Endothelial cell of hepatic sinusoid (primary cell): ENCODE measurements around the gene ARID1B.

Experiments used
- in situ Hi-C: cut with HindIII; loops from 2 replicates; pipeline ENCODE4 v1.10.0; 2017; ENCODE audit warnings: low sequenced_read_pairs

The ARID1B gene

DNA sequence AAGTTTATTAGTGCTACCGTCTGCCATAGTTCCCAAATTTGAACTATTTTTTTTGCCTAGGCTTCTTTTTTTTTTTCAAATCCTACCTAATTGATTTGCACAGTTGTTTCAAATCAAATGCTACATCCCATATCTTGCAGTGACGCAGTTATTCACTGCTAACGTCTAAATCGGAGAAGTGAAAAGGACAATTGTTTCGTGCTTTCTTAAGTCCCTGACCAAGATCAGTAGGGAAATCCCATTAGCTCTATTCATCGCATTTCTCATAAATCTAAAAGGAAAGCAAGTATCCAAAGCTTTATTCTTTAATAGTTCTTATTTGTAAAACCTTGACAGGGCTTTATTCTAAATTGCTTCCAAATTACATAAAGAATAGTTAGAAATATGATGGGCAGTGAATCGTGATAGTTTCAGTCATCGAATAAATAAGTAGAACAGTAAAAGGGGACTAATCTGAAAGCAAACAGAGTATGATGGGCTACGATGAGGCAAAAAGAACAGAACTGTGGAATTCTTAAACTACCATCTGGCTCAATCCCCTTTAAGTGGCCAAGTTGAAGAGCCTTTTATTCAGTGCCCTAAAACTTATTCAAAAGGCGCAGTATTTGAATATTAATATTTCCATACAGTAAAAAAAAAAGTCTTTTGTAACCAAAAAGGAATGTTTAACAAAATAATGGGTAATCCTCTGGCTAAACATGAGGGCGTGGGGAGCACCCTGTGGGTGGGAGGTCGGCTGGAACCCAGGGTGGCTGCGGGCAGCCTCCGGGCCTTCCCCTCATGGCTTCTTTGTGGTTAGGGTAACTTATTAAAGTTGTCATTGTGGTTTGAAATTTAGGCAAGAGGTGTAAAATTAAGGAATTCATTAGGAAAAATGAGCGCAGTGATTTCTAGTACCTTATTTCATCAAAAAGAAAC, 3.0 kb upstream of the ARID1B start:
- in situ Hi-C loops: no loop called here

DNA sequence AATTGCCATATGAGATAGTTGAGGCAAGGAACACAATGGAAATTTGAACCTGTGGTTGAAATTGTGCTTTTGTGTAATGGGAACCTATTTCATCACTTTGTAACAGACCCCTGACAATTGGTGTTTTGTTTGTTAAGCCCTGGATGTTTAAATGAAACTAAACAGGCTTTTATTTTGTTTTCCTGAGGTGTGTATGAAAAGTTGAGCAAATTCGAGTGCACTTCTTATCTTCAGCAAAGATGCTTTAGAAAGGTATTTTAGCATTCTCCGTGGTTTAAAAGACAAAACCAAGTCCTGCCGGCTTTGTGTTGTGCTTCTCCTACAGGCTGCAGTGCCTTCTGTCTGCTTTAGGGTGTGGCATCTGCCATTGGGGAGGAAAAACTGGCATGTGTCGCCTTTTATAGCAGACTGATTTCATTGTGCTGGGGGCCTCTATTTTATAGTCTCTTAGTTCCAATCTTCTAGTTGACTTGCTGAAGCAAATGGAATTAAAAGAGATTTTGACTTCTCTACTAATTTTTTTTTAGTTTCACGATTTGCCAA, 2.2 kb upstream of the ARID1B start:
- in situ Hi-C loops: no loop called here

DNA sequence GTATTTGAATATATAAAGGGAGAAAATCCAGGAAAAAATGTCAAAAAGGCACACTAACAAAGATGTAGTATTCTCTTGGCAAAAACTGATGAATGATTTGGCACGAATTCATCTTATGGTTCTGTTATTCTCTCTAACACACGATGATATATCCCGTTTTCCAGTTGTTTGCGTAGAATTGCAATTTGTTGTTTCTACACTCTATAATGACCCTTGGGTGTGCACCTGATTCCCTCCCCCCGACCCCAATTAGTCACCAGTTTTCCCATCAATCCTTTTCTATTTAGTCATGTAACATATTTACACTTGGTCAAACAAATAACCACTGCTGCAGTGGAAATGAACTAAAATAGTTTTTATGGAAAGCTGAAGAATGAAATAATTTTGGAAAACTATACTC, 1.5 kb upstream of the ARID1B start:
- in situ Hi-C loops: no loop called here

DNA sequence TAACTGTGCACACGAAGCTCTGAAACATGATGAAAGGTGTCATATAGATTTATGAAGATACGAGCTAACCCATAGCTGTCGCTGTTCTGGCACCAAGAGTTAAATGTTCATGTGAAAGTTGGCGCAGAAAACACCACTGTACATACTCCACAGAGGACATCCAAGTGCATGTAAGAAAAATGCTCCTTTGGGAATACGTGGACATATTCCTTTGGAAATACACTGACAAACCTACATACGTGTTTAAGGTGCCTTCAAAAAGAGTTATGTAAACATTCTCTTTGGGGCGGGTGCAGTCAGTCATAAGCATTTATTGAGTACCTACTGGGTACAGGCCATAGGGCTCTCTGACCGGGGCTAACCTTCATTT, 723 bp upstream of the ARID1B start:
- in situ Hi-C loops: no loop called here

DNA sequence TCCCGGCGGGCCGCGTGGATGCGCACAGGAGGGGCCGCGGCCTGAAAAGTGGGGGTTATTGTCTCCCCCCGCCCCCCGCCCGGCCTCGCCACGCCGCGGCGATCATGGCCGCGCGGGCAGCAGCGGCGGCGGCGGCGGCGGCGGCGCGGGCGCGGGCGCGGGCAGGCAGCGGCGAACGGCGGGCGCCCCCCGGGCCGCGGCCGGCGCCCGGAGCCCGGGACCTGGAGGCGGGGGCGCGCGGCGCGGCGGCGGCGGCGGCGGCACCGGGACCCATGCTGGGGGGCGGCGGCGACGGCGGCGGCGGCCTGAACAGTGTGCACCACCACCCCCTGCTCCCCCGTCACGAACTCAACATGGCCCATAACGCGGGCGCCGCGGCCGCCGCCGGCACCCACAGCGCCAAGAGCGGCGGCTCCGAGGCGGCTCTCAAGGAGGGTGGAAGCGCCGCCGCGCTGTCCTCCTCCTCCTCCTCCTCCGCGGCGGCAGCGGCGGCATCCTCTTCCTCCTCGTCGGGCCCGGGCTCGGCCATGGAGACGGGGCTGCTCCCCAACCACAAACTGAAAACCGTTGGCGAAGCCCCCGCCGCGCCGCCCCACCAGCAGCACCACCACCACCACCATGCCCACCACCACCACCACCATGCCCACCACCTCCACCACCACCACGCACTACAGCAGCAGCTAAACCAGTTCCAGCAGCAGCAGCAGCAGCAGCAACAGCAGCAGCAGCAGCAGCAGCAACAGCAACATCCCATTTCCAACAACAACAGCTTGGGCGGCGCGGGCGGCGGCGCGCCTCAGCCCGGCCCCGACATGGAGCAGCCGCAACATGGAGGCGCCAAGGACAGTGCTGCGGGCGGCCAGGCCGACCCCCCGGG, 637 bp downstream of the ARID1B start:
- in situ Hi-C loops: no loop called here

DNA sequence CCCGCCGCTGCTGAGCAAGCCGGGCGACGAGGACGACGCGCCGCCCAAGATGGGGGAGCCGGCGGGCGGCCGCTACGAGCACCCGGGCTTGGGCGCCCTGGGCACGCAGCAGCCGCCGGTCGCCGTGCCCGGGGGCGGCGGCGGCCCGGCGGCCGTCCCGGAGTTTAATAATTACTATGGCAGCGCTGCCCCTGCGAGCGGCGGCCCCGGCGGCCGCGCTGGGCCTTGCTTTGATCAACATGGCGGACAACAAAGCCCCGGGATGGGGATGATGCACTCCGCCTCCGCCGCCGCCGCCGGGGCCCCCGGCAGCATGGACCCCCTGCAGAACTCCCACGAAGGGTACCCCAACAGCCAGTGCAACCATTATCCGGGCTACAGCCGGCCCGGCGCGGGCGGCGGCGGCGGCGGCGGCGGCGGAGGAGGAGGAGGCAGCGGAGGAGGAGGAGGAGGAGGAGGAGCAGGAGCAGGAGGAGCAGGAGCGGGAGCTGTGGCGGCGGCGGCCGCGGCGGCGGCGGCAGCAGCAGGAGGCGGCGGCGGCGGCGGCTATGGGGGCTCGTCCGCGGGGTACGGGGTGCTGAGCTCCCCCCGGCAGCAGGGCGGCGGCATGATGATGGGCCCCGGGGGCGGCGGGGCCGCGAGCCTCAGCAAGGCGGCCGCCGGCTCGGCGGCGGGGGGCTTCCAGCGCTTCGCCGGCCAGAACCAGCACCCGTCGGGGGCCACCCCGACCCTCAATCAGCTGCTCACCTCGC, 1.5 kb downstream of the ARID1B start:
- in situ Hi-C loops: no loop called here

DNA sequence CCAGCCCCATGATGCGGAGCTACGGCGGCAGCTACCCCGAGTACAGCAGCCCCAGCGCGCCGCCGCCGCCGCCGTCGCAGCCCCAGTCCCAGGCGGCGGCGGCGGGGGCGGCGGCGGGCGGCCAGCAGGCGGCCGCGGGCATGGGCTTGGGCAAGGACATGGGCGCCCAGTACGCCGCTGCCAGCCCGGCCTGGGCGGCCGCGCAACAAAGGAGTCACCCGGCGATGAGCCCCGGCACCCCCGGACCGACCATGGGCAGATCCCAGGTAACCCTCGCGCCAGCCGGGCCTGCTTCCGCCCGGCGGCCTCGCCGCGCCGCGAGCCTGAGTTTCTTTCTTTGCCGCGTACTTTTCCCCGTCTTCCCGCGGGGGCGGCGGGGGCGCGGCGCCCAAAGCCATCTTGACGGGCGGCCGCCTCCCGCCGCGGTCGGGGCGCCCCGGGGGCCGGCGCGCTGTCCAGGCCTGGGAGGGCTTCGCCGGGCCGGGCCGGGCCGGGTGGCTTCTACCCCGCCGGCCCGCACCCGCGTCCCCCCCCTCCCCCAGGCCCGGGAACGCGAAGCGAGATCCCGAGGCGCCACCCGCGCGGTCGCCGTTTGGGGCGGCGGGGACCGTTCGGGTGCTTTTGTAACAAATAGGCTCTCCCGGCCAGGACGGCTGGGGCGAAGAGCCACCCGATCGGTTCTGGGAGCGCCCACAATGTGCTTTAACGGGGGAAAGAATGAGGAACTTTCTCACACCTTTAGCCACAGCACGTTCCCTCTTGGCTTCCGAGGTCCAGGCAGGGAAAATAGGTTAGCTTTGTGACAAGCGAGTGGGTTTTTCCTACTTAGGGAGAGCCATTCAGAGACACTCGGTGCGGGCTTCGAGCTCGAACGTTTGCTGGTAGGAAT, 2.3 kb downstream of the ARID1B start:
- in situ Hi-C loops: no loop called here

DNA sequence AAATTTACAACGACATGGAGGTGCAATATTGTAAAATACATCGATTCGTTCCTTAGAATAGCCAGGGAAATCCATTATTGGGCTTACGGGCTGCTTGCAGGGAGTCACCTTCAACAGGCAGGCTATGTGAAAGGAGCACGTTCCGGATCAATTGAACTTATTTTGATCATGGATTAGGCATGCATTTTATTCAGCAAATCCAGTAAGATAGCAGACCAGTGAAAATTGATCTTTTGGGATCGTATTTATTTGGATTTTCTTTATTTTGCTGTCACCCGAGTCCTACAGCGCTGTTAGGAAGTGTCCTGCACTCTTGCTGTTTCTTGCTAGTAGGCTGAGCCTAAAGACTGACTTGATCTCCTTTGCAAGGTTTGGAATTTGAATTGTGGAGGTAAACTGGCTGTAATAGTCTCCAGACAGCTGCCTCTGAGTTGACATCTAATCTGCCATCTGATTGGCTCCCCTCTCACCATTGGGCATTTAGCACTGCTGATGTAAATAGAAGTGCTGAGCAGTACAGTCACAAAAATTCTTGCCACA, 3.0 kb downstream of the ARID1B start:
- in situ Hi-C loops: no loop called here

DNA sequence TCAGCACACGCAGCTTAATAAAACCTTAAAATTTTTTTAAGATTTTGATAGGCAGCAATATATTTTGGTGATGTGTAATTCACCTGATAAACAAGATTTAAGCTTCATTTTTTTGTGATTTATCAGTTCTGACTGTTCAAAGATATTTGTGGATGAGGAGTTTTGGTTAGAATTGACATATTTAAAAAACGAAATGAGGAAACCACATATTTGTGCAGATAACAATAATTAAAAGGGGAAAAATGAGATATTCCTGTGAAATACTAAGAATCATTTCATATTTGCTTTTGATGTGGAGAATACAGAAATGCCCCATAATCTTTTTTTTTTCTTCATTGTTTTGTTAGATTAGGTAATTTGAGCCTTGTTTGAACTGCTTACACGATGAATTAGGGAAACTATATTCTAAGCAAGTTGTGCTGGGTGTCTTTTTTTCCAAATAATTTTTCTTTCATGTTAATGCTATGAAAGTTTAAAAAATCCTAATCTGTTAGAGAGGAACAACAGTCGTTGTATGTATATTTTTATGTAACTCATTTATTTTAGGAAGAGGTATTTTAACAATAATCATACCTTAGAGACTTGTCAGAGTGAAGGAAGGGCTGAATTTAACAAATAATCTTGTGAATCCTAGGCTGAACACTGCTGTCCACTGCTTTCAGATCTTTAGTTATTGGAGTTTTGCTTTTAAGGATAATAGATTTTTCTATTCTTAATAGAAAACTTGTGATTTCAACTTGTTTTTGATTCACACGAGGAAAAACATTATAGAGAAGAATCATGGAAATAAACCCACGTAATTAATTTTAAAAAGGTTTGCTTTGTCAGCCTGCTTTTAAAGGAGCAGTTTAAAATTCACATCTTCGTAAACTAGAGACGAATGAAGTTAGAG, 4.0 kb downstream of the ARID1B start:
- in situ Hi-C loops: no loop called here

DNA sequence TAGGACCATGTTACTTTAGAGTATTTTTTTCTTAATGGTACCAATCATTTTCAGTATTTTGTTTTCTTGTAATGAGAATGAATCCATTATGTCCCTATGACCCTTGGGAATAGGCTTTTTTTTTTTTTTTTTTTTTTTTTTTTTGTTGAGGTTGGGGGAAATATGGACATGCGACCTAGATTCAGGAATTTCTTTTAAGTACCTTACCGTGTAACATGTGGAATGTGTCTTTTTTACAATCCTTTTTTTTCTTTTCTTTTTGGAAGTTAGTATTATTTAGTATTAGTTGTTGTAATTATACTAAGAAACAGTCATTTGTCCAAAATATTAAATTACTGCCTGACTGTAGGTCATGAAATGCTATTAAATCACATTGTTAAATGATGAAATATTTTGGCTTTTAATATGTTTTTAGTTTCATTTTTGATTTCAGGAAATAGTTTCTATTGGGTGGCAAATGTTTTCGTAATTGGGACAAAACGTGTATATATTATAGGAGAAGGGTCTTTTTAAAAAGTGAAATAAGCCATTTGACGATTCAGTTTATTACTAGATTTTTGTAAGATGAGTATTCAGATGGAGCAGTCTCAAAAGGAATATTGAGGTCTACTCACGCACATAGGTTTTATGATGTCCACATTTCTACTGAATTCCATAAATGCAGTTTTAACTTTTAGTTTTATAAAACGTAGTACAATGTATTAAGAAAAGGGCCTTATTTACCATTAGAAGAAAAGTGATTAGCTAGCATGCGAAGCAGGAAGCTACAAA, 4.9 kb downstream of the ARID1B start:
- in situ Hi-C loops: no loop called here

DNA sequence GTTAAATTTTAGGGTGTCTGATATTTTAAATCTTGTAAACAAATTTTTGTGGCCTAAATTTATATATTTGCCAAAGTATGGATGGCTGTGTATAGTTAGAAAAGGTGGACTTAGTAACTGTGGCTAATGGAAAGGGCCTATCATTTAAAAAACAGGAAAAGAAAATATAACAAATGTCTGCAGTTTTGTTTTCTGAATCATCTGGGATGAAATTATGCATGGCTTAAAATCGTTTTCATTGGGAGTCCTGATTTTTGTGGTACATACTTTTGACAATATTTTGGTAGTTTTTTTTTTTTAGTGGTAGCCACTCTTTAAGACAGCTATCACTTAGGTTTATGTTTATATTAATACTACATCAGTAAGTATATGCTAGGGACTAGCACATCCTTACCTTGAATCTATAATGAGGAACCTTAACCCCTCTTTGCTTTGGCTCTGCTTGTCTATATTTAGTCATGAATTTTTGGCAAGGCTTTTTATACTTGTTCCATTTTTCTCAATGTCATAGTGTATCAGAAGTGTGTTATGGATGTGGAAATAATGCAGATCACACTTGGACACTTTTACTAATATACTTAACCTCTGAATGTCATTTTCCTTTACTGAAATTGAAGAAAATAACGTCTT, 5.6 kb downstream of the ARID1B start:
- in situ Hi-C loops: no loop called here

DNA sequence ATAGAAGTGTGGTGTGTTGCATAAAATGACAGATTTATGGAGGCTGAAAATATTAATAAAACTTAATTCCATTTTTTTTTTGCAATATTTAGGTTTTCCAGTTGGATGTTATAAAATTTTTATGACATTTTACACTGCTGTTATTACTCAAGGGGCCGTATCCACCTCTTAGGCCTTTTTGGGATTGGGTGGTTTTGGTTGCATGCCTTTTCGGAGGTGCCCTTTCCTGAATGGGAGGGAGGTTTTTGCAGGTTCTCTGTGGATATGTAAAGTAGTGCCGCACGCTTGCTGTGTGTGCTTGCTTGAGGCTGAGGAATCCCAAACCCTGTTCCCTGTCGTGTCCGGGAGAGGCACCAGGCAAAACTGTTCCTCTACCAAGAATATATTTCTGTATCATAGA, 6.8 kb downstream of the ARID1B start:
- in situ Hi-C loops: no loop called here

DNA sequence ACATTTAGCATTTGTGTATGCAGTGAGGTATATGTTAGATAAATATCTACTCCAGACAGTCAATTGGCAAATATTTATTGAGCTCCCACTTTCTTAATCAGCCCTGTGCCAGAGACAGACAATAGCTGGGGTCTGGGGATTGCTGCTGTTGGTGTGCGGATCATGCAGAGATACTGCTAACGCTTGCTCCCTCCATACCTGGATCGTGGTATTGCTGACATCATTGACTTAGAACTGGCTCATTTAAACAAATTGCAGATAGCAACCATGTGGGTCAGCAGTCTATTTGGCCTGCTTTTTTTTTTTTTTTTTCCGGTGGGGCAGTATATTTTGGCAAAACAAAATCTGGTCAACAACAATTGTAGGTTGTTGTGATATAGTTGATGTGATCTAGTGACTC, 9.5 kb downstream of the ARID1B start:
- in situ Hi-C loops: no loop called here

DNA sequence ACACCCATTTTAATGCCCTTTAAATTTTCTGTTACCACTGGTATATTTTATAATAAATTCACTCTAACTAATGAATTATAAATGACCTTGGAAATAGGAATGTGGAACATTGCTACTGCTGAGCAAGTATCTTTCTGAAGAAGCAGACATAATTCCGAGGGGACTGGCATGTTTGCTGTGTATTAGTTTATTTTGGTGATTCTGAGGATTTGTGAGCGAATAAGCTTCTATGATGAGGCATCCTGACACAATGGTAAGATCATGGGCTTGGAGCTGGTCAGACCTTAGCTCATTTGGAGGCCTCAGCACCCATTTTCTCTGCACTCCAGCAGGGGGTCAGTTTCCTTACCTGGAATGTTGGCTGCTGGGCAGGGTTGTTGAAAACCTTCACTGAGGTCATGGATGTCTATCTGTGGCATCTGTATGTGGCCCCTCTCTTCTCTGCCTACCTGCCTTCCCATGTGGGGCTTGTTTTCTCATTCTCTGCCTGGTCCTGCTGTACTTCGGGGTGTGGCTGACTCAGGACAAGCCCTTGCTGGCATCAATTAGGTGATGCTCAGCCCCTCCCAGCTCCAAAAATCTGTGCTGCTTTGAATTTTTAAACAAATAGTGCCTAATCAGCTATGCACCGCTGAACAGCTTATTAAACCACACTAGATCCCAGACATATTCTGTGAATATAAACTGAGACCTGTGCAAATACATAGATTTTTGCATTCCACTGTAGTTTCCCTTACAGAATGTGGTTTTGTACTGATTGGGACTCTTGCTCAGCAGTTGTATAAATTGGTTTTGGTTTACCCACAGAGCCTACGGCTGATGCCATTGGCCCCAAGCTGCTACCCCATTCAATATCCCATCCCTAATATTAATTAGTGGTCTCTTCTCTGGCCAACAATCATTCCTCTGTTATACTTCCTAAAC, 10.7 kb downstream of the ARID1B start:
- in situ Hi-C loops: no loop called here

DNA sequence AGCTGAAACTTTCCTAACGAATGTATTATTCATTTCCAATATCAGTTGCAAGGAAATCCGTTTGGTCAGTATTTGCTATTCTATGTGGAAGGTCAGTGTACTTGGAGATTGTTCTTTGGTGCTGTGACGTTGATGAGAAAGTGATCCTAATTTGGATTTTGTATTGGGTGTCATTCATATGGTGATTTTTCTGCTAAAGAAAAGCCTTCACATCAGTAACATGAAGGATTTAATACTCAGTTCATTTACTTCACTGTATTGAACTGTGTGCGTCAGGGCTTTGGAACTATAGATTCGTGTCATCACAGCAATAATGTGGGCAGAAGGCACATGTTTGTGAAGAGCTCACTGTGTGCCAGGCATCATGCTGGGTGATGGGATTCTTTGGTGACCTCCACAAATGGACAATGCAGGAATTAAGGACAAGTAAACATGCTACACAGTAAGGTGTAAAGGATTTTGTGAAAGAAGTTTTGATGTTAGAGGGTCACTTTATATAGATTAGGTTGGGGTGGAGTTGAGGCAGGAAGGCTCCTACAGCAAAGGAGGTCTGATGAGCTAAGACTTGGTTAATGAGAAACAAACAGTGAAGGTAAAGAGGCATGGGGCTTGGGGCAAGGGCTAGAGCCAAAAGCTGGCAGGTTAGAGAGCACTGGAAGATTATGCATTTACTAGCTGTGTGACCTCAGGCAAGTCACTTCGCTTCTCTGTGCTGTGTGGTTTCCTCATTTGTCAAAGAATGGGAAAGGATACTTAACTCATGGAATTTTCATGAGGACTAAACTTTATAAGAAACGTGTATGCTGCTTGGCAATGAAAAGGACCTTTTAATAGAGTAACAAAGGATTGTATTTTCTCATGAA, 12.1 kb downstream of the ARID1B start:
- in situ Hi-C loops: no loop called here
